Suppressor macrophage treated with lipopolysaccharide for 4 hours (primary cell): ENCODE results near the gene IGF2.

Source experiments
- DNase-seq: peaks from one replicate; pipeline ENCODE4 v3.0.0-alpha.2; 2020

The IGF2 gene

GRCh38 chr11:2169626-2170570, 30.7 kb upstream of the IGF2 start:
- DNase-seq, result no peak

DNA sequence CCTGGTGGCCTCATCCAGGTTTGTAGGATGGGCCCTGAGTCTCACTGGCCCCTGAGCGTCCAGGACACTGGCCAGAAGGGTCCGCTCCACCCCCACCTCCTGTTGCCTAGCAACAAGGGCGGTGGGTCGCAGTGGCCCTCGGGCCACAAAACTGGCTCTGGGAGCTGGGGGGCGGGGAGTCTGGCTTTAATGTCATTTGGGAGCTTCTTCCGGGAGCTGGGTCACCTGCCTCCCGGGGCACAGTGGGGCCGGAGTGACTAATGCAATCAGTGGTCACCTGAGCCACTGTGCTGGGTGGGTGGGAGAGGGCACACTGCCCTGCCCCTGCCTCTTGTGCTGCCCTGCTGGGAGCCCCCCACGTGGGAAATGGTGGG, 29.8 kb upstream of the IGF2 start:
- no peak for DNase-seq

DNA sequence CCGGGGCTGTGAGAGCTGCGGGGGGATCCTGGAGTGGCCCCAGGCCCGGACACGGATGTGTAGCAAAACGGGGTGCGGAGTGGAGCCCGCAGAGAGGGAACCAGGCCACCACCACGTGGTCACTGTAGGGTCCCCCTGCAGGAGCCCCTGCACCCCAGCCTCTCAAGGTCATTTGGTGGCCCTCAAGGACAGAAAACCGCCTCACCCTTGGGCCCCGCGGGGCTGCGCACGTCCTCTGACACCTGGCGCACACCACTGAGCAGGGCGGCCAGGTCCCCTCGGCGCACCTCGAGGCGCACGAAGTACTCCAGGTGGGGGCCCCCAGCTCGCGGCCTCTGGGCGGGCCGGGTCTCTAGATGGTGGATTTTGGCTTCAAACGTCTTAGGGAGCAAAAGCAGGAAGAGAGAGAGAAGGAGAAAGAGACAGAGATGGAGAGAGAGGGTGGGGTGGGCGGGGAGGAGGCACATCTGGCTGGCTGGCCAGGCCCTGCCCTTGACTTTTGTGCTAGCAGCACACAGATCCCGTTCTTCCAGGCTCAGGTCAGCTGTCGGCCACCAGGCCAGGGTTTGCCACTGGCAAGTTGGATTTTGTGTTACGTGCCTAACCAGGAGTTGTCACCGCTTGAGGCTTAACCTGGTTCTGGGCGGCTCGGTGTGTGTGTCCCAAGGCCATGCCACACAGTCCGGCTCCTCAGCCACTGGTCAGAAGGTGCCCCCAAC, 29.3 kb upstream of the IGF2 start:
- DNase-seq, result no peak

DNA sequence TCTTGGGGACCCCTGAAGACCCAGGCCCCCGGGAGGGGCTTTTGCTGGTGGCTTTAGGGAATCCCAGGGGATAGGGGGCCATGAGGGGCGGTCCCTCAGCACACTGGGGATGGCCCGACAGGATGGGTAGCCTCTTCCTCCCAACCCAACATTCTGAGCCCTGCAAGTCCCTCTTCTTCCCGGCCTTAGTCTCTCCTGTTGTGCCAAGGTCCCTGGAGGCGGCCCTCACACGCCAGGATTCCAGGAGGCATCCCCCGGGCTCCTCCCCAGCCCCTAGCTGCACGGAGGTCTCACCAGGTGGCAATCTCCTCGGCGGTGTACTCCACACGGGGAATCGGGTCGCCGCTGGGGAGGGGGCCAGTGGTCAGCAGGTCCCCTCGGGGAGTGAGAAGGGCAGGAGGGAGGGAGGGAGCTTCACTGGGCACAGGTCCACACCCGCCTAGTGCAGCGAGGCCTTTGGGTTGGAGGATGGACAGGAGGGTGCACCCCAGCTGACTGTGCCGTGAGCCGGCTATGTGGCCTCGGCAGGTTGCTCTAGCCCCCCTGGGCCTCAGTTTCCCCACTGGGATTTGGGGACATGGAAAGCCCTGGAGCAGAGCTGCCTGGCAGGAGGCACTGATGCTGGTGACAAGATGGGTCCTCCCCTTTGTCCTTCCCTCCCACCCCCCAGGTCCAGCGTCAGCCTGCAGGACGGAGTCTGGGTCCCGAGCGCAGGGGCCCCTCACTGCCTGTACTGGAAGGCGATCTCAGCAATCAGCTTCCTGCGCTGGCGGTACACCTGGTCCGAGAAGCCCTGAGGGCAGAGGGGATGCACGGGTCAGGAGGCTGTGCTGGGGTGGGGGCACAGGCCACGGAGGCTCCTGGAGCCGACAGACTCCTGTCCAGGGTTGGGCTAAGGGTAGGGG, 28.2 kb upstream of the IGF2 start:
- no peak for DNase-seq

DNA sequence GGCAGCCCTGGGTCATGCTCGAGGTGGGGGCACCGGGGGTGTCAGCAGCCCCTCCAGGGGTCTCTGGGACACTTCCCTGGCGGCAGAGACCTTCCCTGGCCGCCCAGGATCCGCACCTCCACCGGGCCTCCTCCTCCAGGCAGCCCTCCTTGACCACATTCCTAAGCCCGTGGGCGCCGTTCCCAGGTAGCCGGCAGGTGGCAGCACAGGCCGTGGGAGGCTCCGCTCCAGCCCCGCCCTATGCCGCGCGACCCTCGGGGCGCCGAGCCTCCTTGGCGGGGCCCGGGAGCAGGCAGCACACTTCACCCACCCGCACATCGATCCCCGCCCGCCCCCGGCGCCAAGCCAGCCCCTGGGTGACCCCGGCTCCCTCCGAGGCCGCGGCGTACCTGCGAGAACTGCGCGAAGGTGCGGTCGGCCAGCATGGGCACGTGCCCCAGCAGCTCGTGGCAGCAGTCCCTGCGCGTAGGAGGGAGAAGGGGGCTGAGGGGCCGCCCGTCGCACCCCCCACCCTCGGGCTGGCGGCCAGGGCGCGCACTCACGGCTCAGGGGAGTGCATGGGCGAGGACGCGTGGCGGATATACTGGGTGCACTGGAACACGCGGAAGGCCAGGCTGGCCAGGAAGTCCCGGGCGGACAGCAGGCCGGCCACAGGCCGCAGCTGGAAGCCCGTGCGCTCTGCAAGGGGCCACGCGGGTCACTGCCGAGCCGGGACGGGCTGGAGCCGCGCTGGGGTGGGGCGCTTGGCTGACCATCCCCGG, 27.1 kb upstream of the IGF2 start:
- DNase-seq, result no peak

DNA sequence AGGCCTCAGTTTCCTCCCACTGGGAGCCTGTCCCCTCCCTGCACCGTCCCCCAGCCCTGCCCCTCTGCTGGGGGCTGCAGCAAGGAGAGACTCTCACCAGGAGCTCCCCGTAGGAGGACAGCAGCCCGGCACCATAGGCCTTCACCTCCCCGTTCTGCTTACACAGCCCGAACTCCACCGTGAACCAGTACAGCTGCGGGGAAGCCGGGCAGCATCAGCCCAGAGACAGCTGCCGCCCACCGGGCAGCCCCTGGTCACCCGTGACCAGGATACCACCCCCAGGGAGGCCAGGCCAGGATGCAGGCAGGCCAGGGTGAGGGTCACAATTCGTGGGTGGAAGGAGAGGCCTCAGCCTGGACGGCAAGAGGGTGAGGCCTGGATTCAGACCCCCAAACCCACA, 26.4 kb upstream of the IGF2 start:
- DNase-seq, result no peak

DNA sequence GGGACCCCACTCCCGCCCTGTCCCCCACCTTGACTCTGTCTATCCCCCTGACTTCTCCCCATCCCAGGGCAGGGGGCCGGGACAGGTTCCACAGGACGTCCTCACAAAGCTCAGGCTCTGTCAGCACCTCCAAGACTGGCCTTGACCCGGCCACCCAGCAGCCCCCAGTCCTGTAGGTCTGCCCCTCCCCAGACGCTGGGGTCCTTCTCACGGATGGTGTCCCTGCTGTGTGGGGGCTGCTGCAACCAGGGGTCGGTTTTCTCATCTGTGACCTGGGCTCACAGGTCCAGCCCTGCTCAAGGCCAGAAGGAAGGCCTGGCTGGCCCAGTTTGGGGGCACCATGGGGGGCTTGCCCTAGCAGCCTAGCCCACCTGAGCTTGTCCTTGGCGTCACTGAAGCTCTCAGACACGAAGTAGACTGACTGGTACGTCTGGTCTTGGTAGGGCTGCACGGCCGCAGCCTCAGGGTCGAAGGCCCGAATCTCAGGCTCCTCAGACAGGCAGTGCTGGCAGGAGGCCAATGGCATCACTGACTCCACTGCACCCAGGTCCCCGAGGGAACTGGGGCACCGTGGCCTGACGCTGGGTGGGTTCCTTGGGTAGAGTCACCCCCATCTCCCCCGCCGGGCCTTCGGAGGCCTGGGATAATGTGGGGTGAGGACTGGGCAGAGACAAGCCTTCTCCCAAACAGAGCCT, 25.8 kb upstream of the IGF2 start:
- DNase-seq, result no peak

DNA sequence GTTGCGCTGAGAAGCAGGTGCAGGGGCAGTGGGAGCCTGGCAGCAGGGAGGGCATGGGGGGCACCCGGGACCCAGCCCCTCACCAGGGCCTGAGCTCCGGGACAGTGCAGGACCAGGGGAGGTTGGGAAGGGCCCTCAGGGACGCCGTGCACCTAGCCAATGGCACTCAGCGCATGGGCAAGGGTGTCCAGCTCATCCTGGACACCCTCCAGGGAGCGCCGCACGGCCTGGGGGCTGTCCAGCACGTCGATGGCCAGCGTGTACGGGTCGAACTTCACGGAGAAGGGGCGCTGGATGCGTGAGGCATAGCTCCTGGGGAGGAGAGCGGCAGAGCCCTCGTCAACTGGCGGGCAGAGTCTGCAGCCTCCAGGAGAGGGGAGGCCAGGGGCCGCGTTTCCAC, 24.9 kb upstream of the IGF2 start:
- DNase-seq, result no peak

- no peak for DNase-seq
These were observed 24.3 kb upstream of the IGF2 start for GRCh38 chr11:2163428-2163978.

DNA sequence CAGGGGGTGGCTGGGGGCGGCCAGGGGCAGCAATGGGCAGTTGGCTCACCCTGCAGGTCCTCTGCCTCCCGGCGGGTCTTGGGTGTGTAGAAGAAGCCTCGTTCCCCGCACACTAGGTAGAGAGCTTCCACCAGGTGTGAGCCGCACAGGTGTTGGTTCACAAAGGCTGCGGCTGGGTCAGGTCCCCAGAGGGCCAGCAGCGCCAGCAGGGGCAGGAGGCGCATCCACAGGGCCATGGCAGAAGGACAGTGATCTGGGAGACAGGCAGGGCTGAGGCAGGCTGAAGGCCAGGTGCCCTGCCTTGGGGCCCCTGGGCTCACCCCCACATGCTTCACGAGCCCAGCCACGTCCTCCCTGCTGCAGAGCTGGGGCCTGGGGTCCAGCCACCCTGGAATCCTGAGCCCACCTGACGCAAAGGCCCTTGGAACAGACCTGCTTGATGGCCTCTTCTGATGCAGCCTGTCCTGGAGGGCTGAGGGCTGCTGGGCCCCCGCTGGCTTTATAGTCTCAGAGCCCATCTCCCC, 21.6 kb upstream of the IGF2 start, which contains the start of gene INS:
TSS of gene INS (minus strand) at position 474 of the 524 bp plus-strand sequence. CDS start at position 236, 238 bp downstream.
- DNase-seq, result no peak

- DNase-seq, result no peak
These were observed 20.6 kb upstream of the IGF2 start for GRCh38 chr11:2159536-2160413.

DNA sequence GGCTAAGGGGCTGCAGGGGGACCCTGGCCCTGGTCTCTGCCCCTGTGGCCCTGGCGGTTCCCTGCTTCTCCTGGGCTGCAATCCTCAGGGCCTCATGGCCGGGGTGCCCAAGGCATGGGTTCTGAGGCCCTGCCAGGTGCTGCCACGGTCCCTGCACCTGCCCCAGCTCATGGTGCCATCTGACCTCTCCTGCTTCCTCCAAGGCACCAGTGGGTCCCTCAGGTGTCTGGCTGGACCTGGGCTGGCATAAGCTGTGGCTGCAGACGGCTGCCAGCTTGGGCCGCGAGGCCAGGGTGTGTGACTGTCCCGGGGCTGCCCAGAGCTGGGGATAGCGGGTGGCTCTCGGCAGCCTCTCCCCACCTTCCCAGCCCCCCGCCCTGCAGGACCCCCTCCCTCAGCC, 19.8 kb upstream of the IGF2 start:
- no peak for DNase-seq

GRCh38 chr11:2158296-2158737, 19.1 kb upstream of the IGF2 start:
- no peak for DNase-seq

GRCh38 chr11:2157294-2158040, 18.3 kb upstream of the IGF2 start:
- no peak for DNase-seq

GRCh38 chr11:2156416-2157182, 17.4 kb upstream of the IGF2 start:
- DNase-seq, result peak; percentile 74

GRCh38 chr11:2155511-2155910, 16.3 kb upstream of the IGF2 start:
- DNase-seq, result no peak

- no peak for DNase-seq
These were observed 15.7 kb upstream of the IGF2 start for GRCh38 chr11:2154889-2155288.

- no peak for DNase-seq
These were observed 15.0 kb upstream of the IGF2 start for GRCh38 chr11:2154195-2154585.
